KBM-7 (cell line): ENCODE results near the gene CDS2.
"Not testable (repeated sequence)": the region's sequence is repeated elsewhere in the genome, so short reads cannot be mapped to it uniquely, and the experiment has no call there.

Source experiments
- DNase-seq: peaks from one replicate; pipeline ENCODE4 v3.0.0-alpha.2; 2015
- in situ Hi-C: fragments of 300-500 bp; cut with MboI; formaldehyde crosslinking; loops from 2 replicates; pipeline ENCODE4 v1.14.3; 2020; ENCODE audit warnings: low sequenced_read_pairs, low pct_unique_long_range_greater_than_20kb, mixed read lengths

Gene CDS2

DNA sequence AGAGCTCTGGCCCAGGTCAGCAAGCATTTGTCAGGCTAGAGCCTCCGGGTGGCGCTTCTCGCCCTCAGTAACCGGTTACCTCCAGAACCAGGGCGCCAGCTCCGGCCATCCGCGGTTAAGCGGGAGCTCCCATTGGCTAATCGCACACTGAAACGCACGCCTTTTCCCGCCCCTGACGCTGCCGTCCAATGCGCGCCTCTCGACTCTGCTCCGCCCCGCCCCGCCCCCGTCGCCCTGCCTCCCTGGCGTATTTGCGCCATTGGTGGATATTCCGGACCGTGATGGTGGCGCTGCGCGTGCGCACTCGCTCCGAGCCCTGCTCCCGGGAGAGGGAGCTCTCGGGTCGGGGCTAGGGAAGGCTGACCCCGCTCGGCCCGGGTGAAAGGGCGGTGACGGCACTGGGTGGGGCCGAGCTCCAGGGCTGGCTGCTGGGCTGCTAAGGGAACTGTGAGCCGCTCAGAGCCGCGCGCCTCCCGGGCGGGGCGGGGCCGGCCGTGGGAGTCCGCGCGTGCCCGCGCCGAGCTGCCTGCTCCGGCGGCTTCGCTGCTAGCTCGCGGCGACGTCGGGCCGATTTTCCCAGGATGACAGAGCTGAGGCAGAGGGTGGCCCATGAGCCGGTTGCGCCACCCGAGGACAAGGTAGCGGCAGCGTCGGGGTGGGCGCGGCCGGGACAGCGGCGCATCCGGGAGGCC lies at the start of gene CDS2:
CDS2 (plus strand) TSS at position 497 of the 692 bp plus-strand sequence; CDS start at position 582, 85 bp downstream.
- DNase-seq: peak; percentile 98
- in situ Hi-C loops: no loop called here

- in situ Hi-C loops: no loop called here
- no peak for DNase-seq
Observed at GRCh38 chr20:5077761-5078387, 48.9 kb upstream of the CDS2 start.

- peak; percentile 92 for DNase-seq
- in situ Hi-C loops: no loop called here
Observed at GRCh38 chr20:5078399-5078958, 48.3 kb upstream of the CDS2 start.

- DNase-seq: peak; percentile 93
- in situ Hi-C loops: no loop called here
Observed at GRCh38 chr20:5080384-5080877, 46.4 kb upstream of the CDS2 start.

DNA sequence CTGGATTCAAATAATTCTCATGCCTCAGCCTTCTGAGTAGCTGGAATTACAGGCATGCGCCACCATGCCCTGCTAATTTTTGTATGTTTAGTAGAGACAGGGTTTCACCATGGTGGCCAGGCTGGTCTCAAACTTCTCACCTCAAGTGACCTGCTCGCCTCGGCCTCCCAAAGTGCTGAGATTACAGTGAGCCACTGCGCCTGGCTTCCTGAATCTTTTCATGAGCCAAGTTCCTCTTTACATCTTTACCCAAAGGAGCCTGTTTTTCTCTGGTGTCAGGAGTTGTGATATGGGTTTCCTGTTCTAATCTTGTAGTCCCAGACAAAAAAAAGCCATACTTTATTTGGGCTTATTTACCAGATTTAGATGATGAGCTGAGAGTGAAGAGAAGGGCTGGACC lies 41.4 kb upstream of the CDS2 start:
- DNase-seq: peak; percentile 81
- in situ Hi-C loops: no loop called here

- in situ Hi-C loops: no loop called here
- DNase-seq: no peak
Observed at GRCh38 chr20:5088688-5089087, 38.1 kb upstream of the CDS2 start.

DNA sequence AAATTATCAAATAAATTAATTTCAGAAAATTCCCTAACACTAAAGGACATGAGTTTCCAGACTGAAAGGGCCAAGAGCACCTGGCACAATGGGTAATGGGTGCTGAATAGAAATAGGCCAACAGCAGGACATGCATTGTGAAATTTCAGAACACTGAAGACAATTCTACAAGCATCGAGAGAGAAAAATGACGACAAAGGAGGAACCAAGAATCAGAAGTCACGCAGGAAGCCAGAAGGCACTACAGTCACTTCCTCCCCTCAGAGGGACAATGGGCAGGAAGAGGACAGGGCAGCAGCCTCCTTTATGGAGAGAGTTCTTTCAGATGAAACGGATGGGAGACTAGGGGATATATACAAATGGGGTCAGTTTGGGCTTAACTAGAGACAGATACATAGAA lies 36.6 kb upstream of the CDS2 start:
- peak; percentile 77 for DNase-seq
- in situ Hi-C loops: no loop called here

GRCh38 chr20:5091902-5092301 lies 34.9 kb upstream of the CDS2 start:
- no peak for DNase-seq
- in situ Hi-C loops: no loop called here

DNA sequence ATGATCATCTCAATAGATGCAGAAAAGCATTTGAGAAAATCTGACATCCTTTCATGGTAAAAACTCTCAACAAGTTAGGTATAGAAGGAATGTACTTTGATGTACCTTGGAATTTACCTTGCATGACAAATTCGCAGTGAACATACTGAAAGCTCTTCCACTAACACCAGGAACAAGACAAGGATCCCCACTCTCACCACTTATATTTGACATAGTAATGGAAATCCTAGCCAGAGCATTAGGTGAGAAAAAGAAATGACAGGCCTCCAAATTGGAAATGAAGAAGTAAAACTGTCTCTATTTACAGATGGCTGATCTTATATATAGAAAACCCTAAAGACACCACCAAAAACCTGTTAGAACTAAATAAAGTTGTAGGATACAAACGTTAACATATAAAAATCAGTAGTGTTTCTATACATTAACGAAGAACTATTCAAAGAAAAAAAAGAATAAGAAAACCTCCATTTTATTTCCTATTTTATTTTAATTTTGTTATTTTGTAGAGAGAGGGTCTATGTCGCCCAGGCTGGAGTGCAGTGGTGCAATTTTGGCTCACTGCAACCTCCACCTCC lies 34.0 kb upstream of the CDS2 start:
- in situ Hi-C loops: no loop called here
- DNase-seq: no peak

DNA sequence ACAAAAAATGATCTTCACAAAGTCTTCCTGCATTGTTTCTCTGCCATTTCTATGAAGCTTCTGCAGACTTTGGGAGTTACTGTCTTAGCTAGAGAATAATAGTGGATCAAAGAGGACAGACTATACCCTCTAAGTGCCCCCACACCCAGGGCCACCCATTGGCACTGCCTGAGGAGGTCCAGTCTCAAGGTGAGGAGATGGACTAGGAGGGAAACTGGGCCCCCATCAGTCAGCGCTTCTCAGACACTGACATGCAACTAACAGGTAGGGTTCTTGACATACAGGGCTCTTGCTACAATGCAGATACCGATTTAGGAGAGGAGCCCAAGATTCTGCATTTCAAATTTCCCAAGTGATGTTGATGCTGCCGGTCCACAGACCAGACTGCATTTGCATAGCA lies 31.4 kb upstream of the CDS2 start:
- DNase-seq: no peak
- in situ Hi-C loops: no loop called here

GRCh38 chr20:5095931-5096330 lies 30.9 kb upstream of the CDS2 start:
- in situ Hi-C loops: no loop called here
- no peak for DNase-seq

GRCh38 chr20:5096463-5096862 lies 30.3 kb upstream of the CDS2 start:
- DNase-seq: no peak
- in situ Hi-C loops: no loop called here

- DNase-seq, in situ Hi-C loops: not testable (repeated sequence)
Observed at GRCh38 chr20:5099009-5099408, 27.8 kb upstream of the CDS2 start.

DNA sequence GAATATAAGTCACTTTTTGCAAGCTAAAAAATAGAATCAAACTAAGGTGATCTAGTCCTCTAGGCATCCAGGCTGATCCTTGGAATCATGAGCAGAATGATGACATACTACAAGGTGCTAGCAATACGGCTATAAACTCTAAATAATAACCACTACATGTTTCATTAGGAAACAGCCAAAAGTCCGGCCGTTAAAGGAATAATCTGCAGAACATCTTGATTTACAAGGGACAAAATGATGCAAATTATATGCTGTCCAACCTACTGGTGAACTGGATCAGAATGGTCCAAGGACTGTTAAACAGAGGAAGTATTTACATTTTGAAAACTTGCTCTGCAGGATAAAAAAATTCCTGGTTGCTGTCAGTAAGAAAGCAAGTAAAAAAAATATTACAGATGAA lies 26.9 kb upstream of the CDS2 start:
- DNase-seq, in situ Hi-C loops: not testable (repeated sequence)

DNA sequence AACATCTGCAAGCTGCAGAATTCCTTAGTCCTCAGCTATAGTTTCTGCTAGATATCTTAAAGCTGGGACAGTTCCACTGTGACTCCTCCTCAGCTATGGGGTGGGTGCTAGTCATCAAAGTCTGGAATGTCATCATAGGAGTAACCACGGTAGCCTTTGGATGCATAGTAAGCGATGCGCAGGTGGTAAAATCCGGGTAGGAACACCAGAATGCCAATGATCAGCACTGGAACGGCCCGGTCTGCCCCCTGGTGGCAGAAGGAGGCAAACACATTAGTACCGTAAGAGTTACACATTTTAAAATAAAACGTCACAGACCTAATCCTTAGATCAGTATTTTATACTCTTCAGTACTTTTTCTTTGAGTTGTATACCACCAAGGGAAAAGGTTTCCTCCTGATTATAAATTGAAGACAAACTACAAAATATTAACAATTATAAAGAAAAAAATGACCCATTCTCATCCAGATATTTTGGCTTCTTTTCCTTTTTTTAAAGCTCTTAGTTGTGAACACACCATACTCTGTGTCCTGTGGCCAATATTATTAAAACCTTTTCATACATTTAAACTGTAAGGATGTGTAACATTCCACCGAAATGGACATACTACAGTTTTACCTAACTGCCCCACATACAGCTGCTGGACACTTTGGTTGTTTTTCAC lies 26.0 kb upstream of the CDS2 start:
- in situ Hi-C loops: no loop called here
- DNase-seq: peak; percentile 59

DNA sequence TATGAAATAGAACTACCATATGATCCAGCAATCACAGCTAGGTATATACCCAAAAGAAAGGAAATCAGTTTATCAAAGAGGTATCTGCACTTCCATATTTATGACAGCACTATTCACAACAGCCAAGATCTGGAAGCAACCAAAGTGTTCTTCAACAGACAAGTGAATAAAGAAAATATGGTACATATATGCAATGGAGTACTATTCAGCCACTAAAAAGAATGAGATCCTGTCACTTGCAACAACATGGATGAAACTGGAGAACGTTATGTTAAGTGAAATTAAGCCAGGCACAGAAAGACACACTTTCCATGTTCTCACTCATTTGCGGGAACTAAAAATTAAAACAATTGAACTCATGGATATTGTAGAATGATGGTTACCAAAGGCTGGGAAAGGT lies 22.3 kb upstream of the CDS2 start:
- in situ Hi-C loops: no loop called here
- no peak for DNase-seq

GRCh38 chr20:5109276-5109675 lies 17.5 kb upstream of the CDS2 start:
- DNase-seq: no peak
- in situ Hi-C loops: no loop called here

GRCh38 chr20:5113615-5113986 lies 13.2 kb upstream of the CDS2 start:
- in situ Hi-C loops: no loop called here
- no peak for DNase-seq

- in situ Hi-C loops: no loop called here
- no peak for DNase-seq
Observed at GRCh38 chr20:5114403-5114802, 12.4 kb upstream of the CDS2 start.

- in situ Hi-C loops: no loop called here
- no peak for DNase-seq
Observed at GRCh38 chr20:5116875-5117274, 9.9 kb upstream of the CDS2 start.
